ENCODE data around the gene CNGB1. TPM values are rescaled to one million over a fixed set of nuclear protein-coding genes. Genes with fewer than 3 reads are reported as not detected.
"Not testable (repeated sequence)": the region's sequence is repeated elsewhere in the genome, so short reads cannot be mapped to it uniquely, and the experiment has no call there.

The CNGB1 gene
- total RNA-seq, 1 donor from 2014 or later = 0.91 TPM

DNA sequence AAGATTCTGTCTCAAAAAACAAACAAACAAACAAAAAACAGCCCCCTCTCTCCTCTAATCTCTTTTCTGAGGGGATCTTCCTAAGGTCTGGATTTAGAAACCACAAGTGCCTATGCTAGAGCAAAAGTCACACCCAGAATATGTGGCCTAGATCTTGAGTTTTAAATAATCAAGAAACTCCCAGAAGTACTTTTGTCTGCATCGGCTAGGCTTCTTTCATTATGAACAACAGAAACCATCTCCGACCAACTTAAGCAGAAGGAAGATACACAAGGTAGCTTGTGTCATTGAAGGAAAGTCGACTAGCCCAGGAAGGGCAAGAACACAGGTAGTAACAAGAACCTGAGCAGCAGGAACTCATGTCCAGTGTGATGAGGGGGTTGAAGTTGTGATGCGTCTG lies 94.7 kb downstream of the CNGB1 start:
- no peak for TF ChIP-seq CTCF (IDR thresholded peaks at IDR 0.05; ENCODE audit: partially characterized antibody, unreplicated experiment)
- Mint-ChIP-seq H3K27ac (ENCODE audit: unreplicated experiment) (no peak overlapping the region), H3K4me1 (ENCODE audit: low read depth, unreplicated experiment) (no peaks in the 10 kb centered on the region), H3K9me3 (ENCODE audit: unreplicated experiment) (no peaks in the 10 kb centered on the region), H3K27me3 (ENCODE audit: unreplicated experiment) (peaks cover 2% of the 10 kb centered on the region), H3K36me3 (ENCODE audit: unreplicated experiment) (no peaks in the 10 kb centered on the region), H3K4me3 (ENCODE audit: unreplicated experiment) (no peak overlapping the region)
- no peak for DNase-seq

GRCh38 chr16:57875347-57875746 lies 95.6 kb downstream of the CNGB1 start:
- Mint-ChIP-seq H3K9me3 (ENCODE audit: unreplicated experiment) (no peaks in the 10 kb centered on the region), H3K4me3 (ENCODE audit: unreplicated experiment) (no peak overlapping the region), H3K27me3 (ENCODE audit: unreplicated experiment) (peaks cover 2% of the 10 kb centered on the region), H3K27ac (ENCODE audit: unreplicated experiment) (no peak overlapping the region), H3K36me3 (ENCODE audit: unreplicated experiment) (no peaks in the 10 kb centered on the region), H3K4me1 (ENCODE audit: low read depth, unreplicated experiment) (no peaks in the 10 kb centered on the region)
- TF ChIP-seq CTCF (IDR thresholded peaks at IDR 0.05; ENCODE audit: partially characterized antibody, unreplicated experiment) = no peak
- no peak for DNase-seq

- Mint-ChIP-seq H3K4me1 (ENCODE audit: low read depth, unreplicated experiment) (no peaks in the 10 kb centered on the region), H3K27ac (ENCODE audit: unreplicated experiment) (no peak overlapping the region), H3K36me3 (ENCODE audit: unreplicated experiment) (no peaks in the 10 kb centered on the region), H3K27me3 (ENCODE audit: unreplicated experiment) (peaks cover 2% of the 10 kb centered on the region), H3K9me3 (ENCODE audit: unreplicated experiment) (no peaks in the 10 kb centered on the region), H3K4me3 (ENCODE audit: unreplicated experiment) (no peak overlapping the region)
- TF ChIP-seq CTCF (IDR thresholded peaks at IDR 0.05; ENCODE audit: partially characterized antibody, unreplicated experiment) = no peak
- DNase-seq = no peak
These were observed 97.7 kb downstream of the CNGB1 start for GRCh38 chr16:57873218-57873617.

DNA sequence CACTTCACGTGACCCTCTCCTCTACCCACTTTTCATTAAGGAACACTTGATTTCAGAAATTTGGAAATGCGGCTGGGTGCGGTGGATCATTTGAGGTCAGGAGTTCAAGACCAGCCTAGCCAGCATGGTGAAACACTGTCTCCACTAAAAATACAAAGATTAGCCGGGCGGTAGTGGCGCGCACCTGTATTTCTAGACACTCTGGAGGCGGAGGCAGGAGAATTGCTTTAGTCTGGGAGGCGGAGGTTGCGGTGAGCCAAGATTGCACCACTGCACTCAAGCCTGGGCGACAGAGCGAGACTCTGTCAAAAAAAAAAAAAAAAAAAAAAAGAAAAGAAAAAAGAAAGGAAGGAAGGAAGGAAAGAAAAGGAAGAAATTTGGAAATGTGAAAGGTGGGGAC lies 98.2 kb downstream of the CNGB1 start:
- H3K27ac Mint-ChIP-seq (ENCODE audit: unreplicated experiment); H3K4me1 Mint-ChIP-seq (ENCODE audit: low read depth, unreplicated experiment); H3K27me3 Mint-ChIP-seq (ENCODE audit: unreplicated experiment); H3K36me3 Mint-ChIP-seq (ENCODE audit: unreplicated experiment); DNase-seq; H3K4me3 Mint-ChIP-seq (ENCODE audit: unreplicated experiment); H3K9me3 Mint-ChIP-seq (ENCODE audit: unreplicated experiment): not testable (repeated sequence)

DNA sequence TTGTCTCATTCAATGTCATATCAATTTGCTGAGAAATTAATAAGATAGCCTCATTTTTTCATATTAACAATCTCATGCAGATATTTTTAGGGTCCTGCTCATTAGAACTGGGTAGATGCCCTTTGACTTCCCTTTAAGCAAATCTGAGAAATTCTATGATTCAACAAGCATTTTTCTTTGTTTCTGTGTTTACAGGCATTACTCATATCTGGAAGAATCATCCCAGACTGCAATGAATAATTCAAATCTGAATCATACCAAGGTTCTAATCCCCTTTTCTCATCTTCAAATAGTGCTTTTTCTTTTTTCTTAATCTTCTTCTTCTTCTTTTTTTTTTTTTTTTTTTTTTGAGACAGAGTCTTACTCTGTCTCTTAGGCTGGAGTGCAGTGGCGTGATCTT lies 99.5 kb downstream of the CNGB1 start:
- H3K27me3 Mint-ChIP-seq (ENCODE audit: unreplicated experiment) = peaks cover 2% of the 10 kb centered on the region
- no peak for DNase-seq
- H3K4me1 Mint-ChIP-seq (ENCODE audit: low read depth, unreplicated experiment) = no peaks in the 10 kb centered on the region
- H3K36me3 Mint-ChIP-seq (ENCODE audit: unreplicated experiment) = no peaks in the 10 kb centered on the region
- H3K9me3 Mint-ChIP-seq (ENCODE audit: unreplicated experiment) = no peaks in the 10 kb centered on the region
- no peak overlapping the region for H3K27ac Mint-ChIP-seq (ENCODE audit: unreplicated experiment)
- H3K4me3 Mint-ChIP-seq (ENCODE audit: unreplicated experiment) = no peak overlapping the region
- TF ChIP-seq CTCF (IDR thresholded peaks at IDR 0.05; ENCODE audit: partially characterized antibody, unreplicated experiment) = no peak

Data from glutamatergic neuron (in vitro differentiated cells).